ENCODE data around the gene ZBTB11.
"Not testable (repeated sequence)": the region's sequence is repeated elsewhere in the genome, so short reads cannot be mapped to it uniquely, and the experiment has no call there.

The ZBTB11 gene

GRCh38 chr3:101691685-101692671 lies 15.0 kb upstream of the ZBTB11 start:
- DNase-seq (ENCODE audit: low spot score); FAIRE-seq: not testable (repeated sequence)

- FAIRE-seq (no peak), DNase-seq (ENCODE audit: low spot score) (no peak)
Observed at GRCh38 chr3:101690972-101691371, 14.0 kb upstream of the ZBTB11 start.

- FAIRE-seq (no peak), DNase-seq (ENCODE audit: low spot score) (no peak)
Observed at GRCh38 chr3:101689286-101689685, 12.4 kb upstream of the ZBTB11 start.

- DNase-seq (ENCODE audit: low spot score) (peak; percentile 13), FAIRE-seq (no peak)
Observed at GRCh38 chr3:101687142-101687931, 10.4 kb upstream of the ZBTB11 start.

GRCh38 chr3:101685870-101686307 lies 9.0 kb upstream of the ZBTB11 start:
- no peak for FAIRE-seq
- peak; percentile 6 for DNase-seq (ENCODE audit: low spot score)

GRCh38 chr3:101685050-101685400 lies 8.1 kb upstream of the ZBTB11 start:
- DNase-seq (ENCODE audit: low spot score) = no peak
- no peak for FAIRE-seq

- FAIRE-seq (no peak), DNase-seq (ENCODE audit: low spot score) (no peak)
Observed at GRCh38 chr3:101680466-101680865, 3.5 kb upstream of the ZBTB11 start.

GRCh38 chr3:101678837-101679236 lies 1.9 kb upstream of the ZBTB11 start:
- FAIRE-seq; DNase-seq (ENCODE audit: low spot score): not testable (repeated sequence)

GRCh38 chr3:101677436-101678286 lies 729 bp upstream of the ZBTB11 start:
- FAIRE-seq (no peak), DNase-seq (ENCODE audit: low spot score) (no peak)

GRCh38 chr3:101676216-101676764 lies 642 bp downstream of the ZBTB11 start:
- peak; percentile 99 for DNase-seq (ENCODE audit: low spot score)
- no peak for FAIRE-seq

GRCh38 chr3:101675709-101676215 lies 1.2 kb downstream of the ZBTB11 start:
- FAIRE-seq (no peak), DNase-seq (ENCODE audit: low spot score) (peak; percentile 9)

GRCh38 chr3:101674518-101674917 lies 2.4 kb downstream of the ZBTB11 start:
- DNase-seq (ENCODE audit: low spot score) (no peak), FAIRE-seq (no peak)

GRCh38 chr3:101673953-101674352 lies 3.0 kb downstream of the ZBTB11 start:
- DNase-seq (ENCODE audit: low spot score) (no peak), FAIRE-seq (no peak)

- no peak for DNase-seq (ENCODE audit: low spot score)
- no peak for FAIRE-seq
Observed at GRCh38 chr3:101671014-101671413, 5.9 kb downstream of the ZBTB11 start.

GRCh38 chr3:101667844-101668243 lies 9.1 kb downstream of the ZBTB11 start:
- FAIRE-seq = no peak
- DNase-seq (ENCODE audit: low spot score) = no peak

GRCh38 chr3:101667331-101667730 lies 9.6 kb downstream of the ZBTB11 start:
- no peak for FAIRE-seq
- DNase-seq (ENCODE audit: low spot score) = no peak

- DNase-seq (ENCODE audit: low spot score) (no peak), FAIRE-seq (no peak)
Observed at GRCh38 chr3:101665851-101666250, 11.1 kb downstream of the ZBTB11 start.

- DNase-seq (ENCODE audit: low spot score) (no peak), FAIRE-seq (no peak)
Observed at GRCh38 chr3:101665357-101665756, 11.6 kb downstream of the ZBTB11 start.

GRCh38 chr3:101660714-101661113 lies 16.2 kb downstream of the ZBTB11 start:
- no peak for FAIRE-seq
- DNase-seq (ENCODE audit: low spot score) = no peak

- FAIRE-seq = no peak
- no peak for DNase-seq (ENCODE audit: low spot score)
Observed at GRCh38 chr3:101656651-101657050, 20.3 kb downstream of the ZBTB11 start.

- FAIRE-seq = peak; percentile 5
- DNase-seq (ENCODE audit: low spot score) = no peak
Observed at GRCh38 chr3:101646726-101647125, 30.2 kb downstream of the ZBTB11 start.

Data from urothelium cell line (cell line).